HG02798 (cell line): Measurements from ENCODE around the gene BRAF.
"Not testable (repeated sequence)": the region's sequence is repeated elsewhere in the genome, so short reads cannot be mapped to it uniquely, and the experiment has no call there.

Source experiments
- ATAC-seq: cut with Tn5 transposase; IDR thresholded peaks from one replicate; pipeline ENCODE4 v1.9.1; 2021; ENCODE audit warnings: mild to moderate bottlenecking; ENCODE audit not compliant: unreplicated experiment, poor library complexity

Gene BRAF

GRCh38 chr7:140810385-140810784, 114.3 kb downstream of the BRAF start:
- ATAC-seq: no peak

GRCh38 chr7:140778975-140779374, 145.8 kb downstream of the BRAF start:
- ATAC-seq: no peak

GRCh38 chr7:140778568-140778967, 146.2 kb downstream of the BRAF start:
- no peak for ATAC-seq

GRCh38 chr7:140774371-140774770, 150.4 kb downstream of the BRAF start:
- no peak for ATAC-seq

- ATAC-seq: no peak
Measured at GRCh38 chr7:140773104-140773503, 151.6 kb downstream of the BRAF start.

GRCh38 chr7:140771826-140772225, 152.9 kb downstream of the BRAF start:
- ATAC-seq: no peak

GRCh38 chr7:140769852-140770251, 154.9 kb downstream of the BRAF start:
- ATAC-seq: no peak

GRCh38 chr7:140767418-140767817, 157.3 kb downstream of the BRAF start:
- no peak for ATAC-seq

GRCh38 chr7:140765441-140765840, 159.3 kb downstream of the BRAF start:
- not testable (repeated sequence) for ATAC-seq

- ATAC-seq: not testable (repeated sequence)
Measured at GRCh38 chr7:140763166-140763565, 161.6 kb downstream of the BRAF start.

GRCh38 chr7:140761375-140761774, 163.4 kb downstream of the BRAF start:
- ATAC-seq: not testable (repeated sequence)

- no peak for ATAC-seq
Measured at GRCh38 chr7:140754506-140754905, 170.2 kb downstream of the BRAF start.

- no peak for ATAC-seq
Measured at GRCh38 chr7:140752533-140752932, 172.2 kb downstream of the BRAF start.

GRCh38 chr7:140746751-140747150, 178.0 kb downstream of the BRAF start:
- no peak for ATAC-seq

GRCh38 chr7:140745266-140746058, 179.3 kb downstream of the BRAF start:
- ATAC-seq: no peak

- no peak for ATAC-seq
Measured at GRCh38 chr7:140744005-140744404, 180.7 kb downstream of the BRAF start.

GRCh38 chr7:140743255-140743654, 181.5 kb downstream of the BRAF start:
- ATAC-seq: not testable (repeated sequence)

- ATAC-seq: no peak
Measured at GRCh38 chr7:140738280-140738679, 186.4 kb downstream of the BRAF start.

GRCh38 chr7:140734729-140735128, 190.0 kb downstream of the BRAF start:
- no peak for ATAC-seq

- no peak for ATAC-seq
Measured at GRCh38 chr7:140734096-140734495, 190.6 kb downstream of the BRAF start.

GRCh38 chr7:140732416-140732815, 192.3 kb downstream of the BRAF start:
- ATAC-seq: no peak

GRCh38 chr7:140726281-140726680, 198.4 kb downstream of the BRAF start:
- ATAC-seq: no peak
